Middle frontal gyrus (tissue), 1 donor: Measurements from ENCODE around the gene C3orf70.

Source experiments
- DNase-seq: peaks from one replicate; pipeline ENCODE4 v3.0.0-alpha.2; 2015; ENCODE audit warnings: low spot score; ENCODE audit errors: extremely low spot score

C3orf70 gene

GRCh38 chr3:185152410-185153170 is at the start of gene C3orf70:
C3orf70 (minus strand) TSS chr3:185153060; CDS start chr3:185152823, 237 bp downstream.
- no peak for DNase-seq

GRCh38 chr3:185200639-185201038 is 47.8 kb upstream of the C3orf70 start:
- no peak for DNase-seq

- no peak for DNase-seq
Measured at GRCh38 chr3:185199671-185200070, 46.8 kb upstream of the C3orf70 start.

GRCh38 chr3:185199206-185199605 is 46.3 kb upstream of the C3orf70 start:
- no peak for DNase-seq

- no peak for DNase-seq
Measured at GRCh38 chr3:185197068-185197467, 44.2 kb upstream of the C3orf70 start.

GRCh38 chr3:185195652-185196051 is 42.8 kb upstream of the C3orf70 start:
- DNase-seq: no peak

GRCh38 chr3:185188816-185189215 is 36.0 kb upstream of the C3orf70 start:
- no peak for DNase-seq

- no peak for DNase-seq
Measured at GRCh38 chr3:185187391-185187790, 34.5 kb upstream of the C3orf70 start.

- no peak for DNase-seq
Measured at GRCh38 chr3:185176750-185177359, 24.0 kb upstream of the C3orf70 start.

GRCh38 chr3:185175370-185175987 is 22.6 kb upstream of the C3orf70 start:
- no peak for DNase-seq

GRCh38 chr3:185172086-185173049 is 19.5 kb upstream of the C3orf70 start:
- no peak for DNase-seq

GRCh38 chr3:185164428-185165217 is 11.8 kb upstream of the C3orf70 start:
- DNase-seq: no peak

- no peak for DNase-seq
Measured at GRCh38 chr3:185162634-185163033, 9.8 kb upstream of the C3orf70 start.

GRCh38 chr3:185161761-185162160 is 8.9 kb upstream of the C3orf70 start:
- DNase-seq: no peak

- no peak for DNase-seq
Measured at GRCh38 chr3:185157347-185157746, 4.5 kb upstream of the C3orf70 start.

- DNase-seq: no peak
Measured at GRCh38 chr3:185155678-185156077, 2.8 kb upstream of the C3orf70 start.

- no peak for DNase-seq
Measured at GRCh38 chr3:185153861-185154629, 1.2 kb upstream of the C3orf70 start.

- DNase-seq: no peak
Measured at GRCh38 chr3:185153171-185153771, 411 bp upstream of the C3orf70 start.

- no peak for DNase-seq
Measured at GRCh38 chr3:185151964-185152409, 873 bp downstream of the C3orf70 start.
